Testis (tissue), 2 donors: ENCODE measurements around the gene PHF3.

Experiments
- POLR2A ChIP-seq: fragments of 450-650 bp; IDR thresholded peaks from one replicate; pipeline ENCODE4 v1.6.1; 2017; ENCODE audit warnings: antibody characterized with exemption, mild to moderate bottlenecking, moderate library complexity
- TF ChIP-seq, protein P1 (sequence below), 3 experiments: fragments of 450-650 bp in 2 of 3; fragments of 200-600 bp in 1 of 3; sonication (generic) in 1 of 3; IDR thresholded peaks; one replicate each; pipeline ENCODE4 v1.5.1; 2016 to 2019; ENCODE audit warnings: antibody characterized with exemption in 3 of 3, mild to moderate bottlenecking in 2 of 3, moderate library complexity in 1 of 3

DNA sequence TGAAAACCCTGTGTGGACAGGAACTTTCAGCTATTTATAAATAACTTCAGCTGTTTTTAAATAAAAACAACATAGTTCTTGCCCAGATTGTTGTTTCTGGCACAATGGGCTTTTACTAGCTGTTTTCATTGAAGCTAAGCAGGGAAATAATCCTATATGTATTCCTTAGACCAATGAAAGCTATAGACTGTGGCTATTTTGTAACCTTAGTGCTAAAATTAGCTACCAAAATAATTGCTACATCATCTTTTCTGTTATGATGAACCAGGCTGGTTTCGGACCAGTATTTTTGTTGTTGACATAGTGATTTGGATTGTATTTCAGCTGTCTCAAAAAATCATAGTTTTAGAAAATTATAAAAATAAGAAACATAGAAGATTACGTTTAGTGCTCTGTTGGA is 13.7 kb downstream of the PHF3 start:
- TF ChIP-seq, protein P1, sequence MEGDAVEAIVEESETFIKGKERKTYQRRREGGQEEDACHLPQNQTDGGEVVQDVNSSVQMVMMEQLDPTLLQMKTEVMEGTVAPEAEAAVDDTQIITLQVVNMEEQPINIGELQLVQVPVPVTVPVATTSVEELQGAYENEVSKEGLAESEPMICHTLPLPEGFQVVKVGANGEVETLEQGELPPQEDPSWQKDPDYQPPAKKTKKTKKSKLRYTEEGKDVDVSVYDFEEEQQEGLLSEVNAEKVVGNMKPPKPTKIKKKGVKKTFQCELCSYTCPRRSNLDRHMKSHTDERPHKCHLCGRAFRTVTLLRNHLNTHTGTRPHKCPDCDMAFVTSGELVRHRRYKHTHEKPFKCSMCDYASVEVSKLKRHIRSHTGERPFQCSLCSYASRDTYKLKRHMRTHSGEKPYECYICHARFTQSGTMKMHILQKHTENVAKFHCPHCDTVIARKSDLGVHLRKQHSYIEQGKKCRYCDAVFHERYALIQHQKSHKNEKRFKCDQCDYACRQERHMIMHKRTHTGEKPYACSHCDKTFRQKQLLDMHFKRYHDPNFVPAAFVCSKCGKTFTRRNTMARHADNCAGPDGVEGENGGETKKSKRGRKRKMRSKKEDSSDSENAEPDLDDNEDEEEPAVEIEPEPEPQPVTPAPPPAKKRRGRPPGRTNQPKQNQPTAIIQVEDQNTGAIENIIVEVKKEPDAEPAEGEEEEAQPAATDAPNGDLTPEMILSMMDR (IDR thresholded peaks at IDR 0.05): no peak
- TF ChIP-seq POLR2A: no peak
